ENCODE measurements around the gene CCDC183. TPM values are rescaled to one million over a fixed set of nuclear protein-coding genes. Genes with fewer than 3 reads are reported as not detected.

The CCDC183 gene
- total RNA-seq, 1 donor, result 1.6 TPM

DNA sequence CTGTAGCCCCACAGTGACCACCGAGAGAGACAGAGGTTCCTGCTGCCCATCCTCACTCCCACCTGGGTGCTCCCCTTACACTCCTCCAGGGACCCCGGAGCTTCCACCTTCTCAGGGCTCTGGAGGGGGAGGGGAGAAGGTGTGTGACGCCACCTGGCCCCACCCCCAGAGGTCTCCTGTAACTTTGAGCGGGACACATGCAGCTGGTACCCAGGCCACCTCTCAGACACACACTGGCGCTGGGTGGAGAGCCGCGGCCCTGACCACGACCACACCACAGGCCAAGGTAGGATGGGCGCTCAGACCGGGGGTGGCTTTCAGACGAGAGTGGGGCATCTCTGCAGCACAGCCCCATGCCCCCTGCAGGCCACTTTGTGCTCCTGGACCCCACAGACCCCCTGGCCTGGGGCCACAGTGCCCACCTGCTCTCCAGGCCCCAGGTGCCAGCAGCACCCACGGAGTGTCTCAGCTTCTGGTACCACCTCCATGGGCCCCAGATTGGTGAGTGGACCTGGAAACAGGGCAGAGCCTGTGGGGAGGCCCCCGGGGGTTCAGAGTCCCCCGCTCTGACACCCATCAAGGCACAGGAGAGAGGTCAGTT is 60.5 kb downstream of the CCDC183 start:
- DNase-seq (ENCODE audit: low read depth in 2 of 3, low spot score in 2 of 3), result no peak

DNA sequence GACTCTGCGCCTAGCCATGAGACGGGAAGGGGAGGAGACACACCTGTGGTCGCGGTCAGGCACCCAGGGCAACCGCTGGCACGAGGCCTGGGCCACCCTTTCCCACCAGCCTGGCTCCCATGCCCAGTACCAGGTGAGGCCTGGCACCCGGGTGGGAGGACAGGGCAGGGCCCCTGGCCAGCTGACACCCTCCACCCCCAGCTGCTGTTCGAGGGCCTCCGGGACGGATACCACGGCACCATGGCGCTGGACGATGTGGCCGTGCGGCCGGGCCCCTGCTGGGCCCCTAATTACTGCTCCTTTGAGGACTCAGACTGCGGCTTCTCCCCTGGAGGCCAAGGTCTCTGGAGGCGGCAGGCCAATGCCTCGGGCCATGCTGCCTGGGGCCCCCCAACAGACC is 61.0 kb downstream of the CCDC183 start:
- no peak for DNase-seq (ENCODE audit: low read depth in 2 of 3, low spot score in 2 of 3)

Small RNA genes lying within 50 kb of the gene (small RNA-seq; reads per million reads assigned to genes)
- not detected for gene AL355987.2
- gene ATP6V1G1P3, result not detected
- gene MIR4292, result not detected
- gene MIR6722, result not detected

Other genes starting within 250 kb of the CCDC183 start
- gene EGFL7, start 133.4 kb upstream of the CCDC183 start, total RNA-seq, result 272 TPM
- gene AGPAT2, start 108.9 kb upstream of the CCDC183 start, total RNA-seq, result 76.5 TPM
- gene DIPK1B, start 83.8 kb upstream of the CCDC183 start, total RNA-seq, result 227 TPM
- gene LCN10, start 53.4 kb upstream of the CCDC183 start, total RNA-seq, result 1.3 TPM
- gene LCN6, start 47.8 kb upstream of the CCDC183 start, total RNA-seq, result 0.81 TPM
- not detected for gene LCN8, start 38.1 kb upstream of the CCDC183 start, total RNA-seq
- not detected for gene LCN15, start 31.8 kb upstream of the CCDC183 start, total RNA-seq
- 47.1 TPM for gene TMEM141, start 5.0 kb upstream of the CCDC183 start, total RNA-seq
- gene RABL6, start 11.6 kb downstream of the CCDC183 start, total RNA-seq, result 66.8 TPM
- 0.27 TPM for gene AJM1, start 46.1 kb downstream of the CCDC183 start, total RNA-seq
- 36.9 TPM for gene PHPT1, start 53.1 kb downstream of the CCDC183 start, total RNA-seq
- 1.1 TPM for gene MAMDC4, start 56.0 kb downstream of the CCDC183 start, total RNA-seq
- gene EDF1, start 70.0 kb downstream of the CCDC183 start, total RNA-seq, result 211 TPM
- gene TRAF2, start 90.2 kb downstream of the CCDC183 start, total RNA-seq, result 20.5 TPM
- gene FBXW5, start 148.4 kb downstream of the CCDC183 start, total RNA-seq, result 179 TPM
- gene C8G, start 148.9 kb downstream of the CCDC183 start, total RNA-seq, result 0.81 TPM
- 0.54 TPM for gene LCN12, start 155.9 kb downstream of the CCDC183 start, total RNA-seq
- not detected for gene PTGDS, start 181.2 kb downstream of the CCDC183 start, total RNA-seq
- not detected for gene LCNL1, start 186.7 kb downstream of the CCDC183 start, total RNA-seq
- gene PAXX, start 196.1 kb downstream of the CCDC183 start, total RNA-seq, result 16.7 TPM
- gene CLIC3, start 200.2 kb downstream of the CCDC183 start, total RNA-seq, result 0.27 TPM
- 99.1 TPM for gene ABCA2, start 231.9 kb downstream of the CCDC183 start, total RNA-seq
- 14.3 TPM for gene FUT7, start 235.8 kb downstream of the CCDC183 start, total RNA-seq
- gene NPDC1, start 249.8 kb downstream of the CCDC183 start, total RNA-seq, result 51.2 TPM